ENCODE data around the gene SYNE2.

DNA sequence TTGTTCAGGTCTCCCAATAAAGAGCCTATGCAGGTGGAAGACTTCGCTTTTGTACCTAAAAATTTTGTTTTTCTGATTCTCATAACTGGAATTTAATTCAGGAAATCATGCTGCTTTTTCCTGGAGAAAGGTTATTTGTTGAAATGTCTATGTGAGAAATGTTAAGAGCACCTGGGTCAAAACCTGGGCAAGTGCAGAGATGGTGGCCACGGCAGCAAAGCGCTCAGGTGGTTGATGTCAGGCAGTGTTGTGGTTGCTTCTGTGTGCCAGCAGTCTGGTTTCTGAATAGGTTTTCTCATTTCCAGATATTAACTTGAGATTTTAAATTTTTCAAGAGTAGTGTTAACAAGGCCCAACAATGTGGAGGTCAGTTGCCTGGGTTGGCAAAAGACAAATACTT lies 345.2 kb downstream of the SYNE2 start:
- TF ChIP-seq POLR2AphosphoS5 (IDR thresholded peaks at IDR 0.05; ENCODE audit: borderline replicate concordance, low read depth, low read length) (no peak), FOXP2 (optimal IDR thresholded peaks at IDR 0.05; ENCODE audit: control extremely low read depth, extremely low read length, insufficient read depth) (no peak)
